SU-DHL-6 (cell line): ENCODE data around the gene TTLL9.
"Not testable (repeated sequence)": the region's sequence is repeated elsewhere in the genome, so short reads cannot be mapped to it uniquely, and the experiment has no call there.

Experiments
- H2AFZ ChIP-seq: fragments of 200-600 bp; sonication (generic); 2 replicates; pipeline ENCODE4 v1.6.1; 2014; ENCODE audit warnings: low read depth, mild to moderate bottlenecking, moderate library complexity, mixed read lengths, antibody characterized with exemption, low read length; ENCODE audit not compliant: severe bottlenecking
- H3F3A ChIP-seq: fragments of 200-600 bp; shearing (Covaris generic); 2 replicates; pipeline ENCODE4 v1.6.0; 2016; ENCODE audit warnings: antibody characterized with exemption, mild to moderate bottlenecking; ENCODE audit not compliant: insufficient read depth
- H3K27ac ChIP-seq: fragments of 200-600 bp; sonication (generic); 2 replicates; pipeline ENCODE4 v1.5.1; 2016; ENCODE audit warnings: low read depth, mild to moderate bottlenecking, low read length, moderate library complexity, mixed read lengths
- H3K27me3 ChIP-seq: fragments of 200-600 bp; sonication (generic), shearing (Covaris generic); 2 replicates; pipeline ENCODE4 v1.6.0; 2014; ENCODE audit warnings: mild to moderate bottlenecking, low read length
- H3K36me3 ChIP-seq: fragments of 200-600 bp; sonication (generic); 2 replicates; pipeline ENCODE4 v1.6.1; 2014; ENCODE audit warnings: mild to moderate bottlenecking, low read length, mixed read lengths
- H3K4me2 ChIP-seq: fragments of 300-600, 200-600 bp; shearing (Covaris generic), sonication (generic); 2 replicates; pipeline ENCODE4 v1.6.0; 2014; ENCODE audit warnings: low read length, low read depth, mild to moderate bottlenecking; ENCODE audit not compliant: poor library complexity, severe bottlenecking
- H3K4me3 ChIP-seq: fragments of 200-600 bp; sonication (generic); 2 replicates; pipeline ENCODE4 v1.5.1; 2014; ENCODE audit warnings: antibody characterized with exemption, low read length, mild to moderate bottlenecking, mixed read lengths; ENCODE audit not compliant: insufficient read depth, poor library complexity, severe bottlenecking
- H3K79me2 ChIP-seq: fragments of 200-600 bp; sonication (generic); 2 replicates; pipeline ENCODE4 v1.6.1; 2014; ENCODE audit warnings: mild to moderate bottlenecking, low read length, moderate library complexity; ENCODE audit not compliant: insufficient read depth
- H3K9ac ChIP-seq: fragments of 200-600 bp; sonication (generic); 2 replicates; pipeline ENCODE4 v1.7.0; 2014; ENCODE audit warnings: mild to moderate bottlenecking, low read length
- H3K9me2 ChIP-seq: fragments of 200-600 bp; sonication (generic); replicated peaks from 2 replicates; pipeline ENCODE4 v1.6.1; 2014; ENCODE audit warnings: low read length; ENCODE audit not compliant: insufficient read depth
- H3K9me3 ChIP-seq: fragments of 200-600 bp; sonication (generic); 2 replicates; pipeline ENCODE4 v1.6.1; 2014; ENCODE audit warnings: low read length, mixed read lengths; ENCODE audit not compliant: insufficient read depth
- H4K20me1 ChIP-seq: fragments of 200-600 bp; sonication (generic); 2 replicates; pipeline ENCODE4 v1.6.1; 2014; ENCODE audit warnings: low read depth, mild to moderate bottlenecking, antibody characterized with exemption, low read length, moderate library complexity, mixed read lengths
- CTCF ChIP-seq: fragments of 200-600 bp; sonication (generic); IDR thresholded peaks from one replicate; pipeline ENCODE4 v1.5.1; 2017; ENCODE audit warnings: antibody characterized with exemption, mild to moderate bottlenecking, low read length, moderate library complexity; ENCODE audit not compliant: insufficient read depth, poor library complexity, severe bottlenecking
- EZH2phosphoT487 ChIP-seq: fragments of 200-600 bp; sonication (generic), shearing (Covaris generic); conservative IDR thresholded peaks from 2 replicates; pipeline ENCODE4 v1.6.1; 2018; ENCODE audit warnings: mild to moderate bottlenecking, antibody characterized with exemption, low read length, moderate library complexity, mixed read lengths

Gene TTLL9

DNA sequence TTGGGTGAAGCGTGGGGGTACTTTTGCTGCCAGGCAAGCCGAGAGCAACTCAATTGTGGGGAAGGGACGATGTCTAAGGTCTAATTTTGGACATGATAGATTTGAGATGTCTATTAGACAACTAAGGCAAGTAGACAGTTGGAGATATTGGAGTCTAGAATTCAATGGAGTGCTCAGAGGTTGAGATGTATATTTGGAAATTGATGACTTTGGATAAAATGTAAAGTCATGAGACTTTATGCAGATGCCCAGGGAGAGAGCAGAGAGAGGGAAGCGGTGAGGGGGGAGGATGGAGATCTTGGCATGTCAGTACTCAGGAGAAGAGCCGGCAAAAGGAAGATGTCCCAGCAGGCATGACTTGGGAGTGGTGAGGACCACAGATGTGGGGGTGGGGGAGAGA is 44.4 kb upstream of the TTLL9 start:
- Histone ChIP-seq H3K9ac (no peak overlapping the region), H3K9me2 (no peaks in the 10 kb centered on the region), H3K27me3 (no peaks in the 10 kb centered on the region), H3K36me3 (no peaks in the 10 kb centered on the region), H3K27ac (no peak overlapping the region), H3F3A (no peaks in the 10 kb centered on the region), H3K79me2 (no peaks in the 10 kb centered on the region), H3K9me3 (no peaks in the 10 kb centered on the region), H2AFZ (no peak overlapping the region), H4K20me1 (no peaks in the 10 kb centered on the region), H3K4me2 (no peak overlapping the region), H3K4me3 (no peak overlapping the region)
- TF ChIP-seq CTCF (no peak), EZH2phosphoT487 (no peak)

GRCh38 chr20:31827059-31827458 is 43.4 kb upstream of the TTLL9 start:
- H3K4me2 ChIP-seq = no peak overlapping the region
- no peak overlapping the region for H3K27ac ChIP-seq
- H3K9ac ChIP-seq = no peak overlapping the region
- H3K27me3 ChIP-seq = no peaks in the 10 kb centered on the region
- no peaks in the 10 kb centered on the region for H3K9me2 ChIP-seq
- H3K9me3 ChIP-seq = no peaks in the 10 kb centered on the region
- H3K79me2 ChIP-seq = no peaks in the 10 kb centered on the region
- H3F3A ChIP-seq = no peaks in the 10 kb centered on the region
- no peaks in the 10 kb centered on the region for H3K36me3 ChIP-seq
- no peaks in the 10 kb centered on the region for H4K20me1 ChIP-seq
- TF ChIP-seq CTCF (no peak), EZH2phosphoT487 (no peak)
- H2AFZ ChIP-seq = no peak overlapping the region
- H3K4me3 ChIP-seq = no peak overlapping the region

DNA sequence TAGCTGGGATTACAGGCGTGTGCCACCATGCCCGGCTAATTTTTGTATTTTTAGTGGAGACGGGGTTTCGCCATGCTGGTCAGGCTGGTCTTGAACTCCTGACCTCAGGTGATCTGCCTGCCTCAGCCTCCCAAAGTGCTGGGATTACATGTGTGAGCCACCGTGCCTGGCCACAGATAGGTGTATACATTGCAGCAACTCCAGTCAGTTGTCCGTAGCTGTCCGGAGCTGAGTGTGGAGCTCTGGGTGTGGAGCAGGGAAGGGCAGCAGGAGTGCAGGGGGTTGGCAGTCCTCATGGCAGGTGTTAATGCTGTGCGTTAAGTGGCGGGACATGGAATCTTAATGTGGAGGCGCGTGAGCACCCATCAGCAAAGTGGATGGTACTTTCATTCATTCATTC is 42.4 kb upstream of the TTLL9 start:
- not testable (repeated sequence) for H3F3A ChIP-seq, H3K9me2 ChIP-seq, H3K9ac ChIP-seq, H3K4me2 ChIP-seq, H3K27me3 ChIP-seq, H2AFZ ChIP-seq, H4K20me1 ChIP-seq, H3K27ac ChIP-seq, H3K36me3 ChIP-seq, H3K9me3 ChIP-seq, H3K4me3 ChIP-seq, H3K79me2 ChIP-seq

GRCh38 chr20:31829731-31830130 is 40.7 kb upstream of the TTLL9 start:
- Histone ChIP-seq H3K9me2 (no peaks in the 10 kb centered on the region), H3K36me3 (no peaks in the 10 kb centered on the region), H3K9me3 (no peaks in the 10 kb centered on the region), H3K4me3 (no peak overlapping the region), H3F3A (no peaks in the 10 kb centered on the region), H3K4me2 (no peak overlapping the region), H4K20me1 (no peaks in the 10 kb centered on the region), H3K9ac (no peak overlapping the region), H2AFZ (no peak overlapping the region), H3K27me3 (no peaks in the 10 kb centered on the region), H3K79me2 (no peaks in the 10 kb centered on the region), H3K27ac (no peak overlapping the region)
- no peak for TF ChIP-seq CTCF
- no peak for TF ChIP-seq EZH2phosphoT487
